HG03135 (cell line): ENCODE data around the gene MS4A4A.
A peak's percentile ranks its signal among the peaks of the same experiment; 100 is the strongest.
"Not testable (repeated sequence)": the region's sequence is repeated elsewhere in the genome, so short reads cannot be mapped to it uniquely, and the experiment has no call there.

Source experiments
- ATAC-seq: cut with Tn5 transposase; IDR thresholded peaks from one replicate; pipeline ENCODE4 v1.9.1; 2021; ENCODE audit warnings: mild to moderate bottlenecking, moderate library complexity; ENCODE audit not compliant: unreplicated experiment

Gene MS4A4A

DNA sequence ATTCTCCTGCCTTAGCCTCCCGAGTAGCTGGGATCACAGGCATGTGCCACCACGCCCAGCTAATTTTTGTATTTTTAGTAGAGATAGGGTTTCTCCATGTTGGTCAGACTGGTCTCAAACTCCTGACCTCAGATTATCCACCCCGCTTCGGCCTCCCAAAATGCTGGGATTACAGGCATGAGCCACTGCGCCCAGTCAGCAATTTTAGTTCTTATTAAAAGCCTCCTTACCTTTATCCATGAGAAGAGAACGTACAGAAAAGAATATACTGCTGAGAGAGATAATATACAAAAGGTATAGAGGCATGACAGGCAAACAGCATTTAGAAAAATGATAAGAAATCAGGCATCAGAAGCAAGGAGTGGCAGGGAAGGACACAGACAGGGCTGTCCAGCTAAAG lies 21.4 kb downstream of the MS4A4A start:
- not testable (repeated sequence) for ATAC-seq

GRCh38 chr11:60303661-60304060 lies 23.2 kb downstream of the MS4A4A start:
- no peak for ATAC-seq

DNA sequence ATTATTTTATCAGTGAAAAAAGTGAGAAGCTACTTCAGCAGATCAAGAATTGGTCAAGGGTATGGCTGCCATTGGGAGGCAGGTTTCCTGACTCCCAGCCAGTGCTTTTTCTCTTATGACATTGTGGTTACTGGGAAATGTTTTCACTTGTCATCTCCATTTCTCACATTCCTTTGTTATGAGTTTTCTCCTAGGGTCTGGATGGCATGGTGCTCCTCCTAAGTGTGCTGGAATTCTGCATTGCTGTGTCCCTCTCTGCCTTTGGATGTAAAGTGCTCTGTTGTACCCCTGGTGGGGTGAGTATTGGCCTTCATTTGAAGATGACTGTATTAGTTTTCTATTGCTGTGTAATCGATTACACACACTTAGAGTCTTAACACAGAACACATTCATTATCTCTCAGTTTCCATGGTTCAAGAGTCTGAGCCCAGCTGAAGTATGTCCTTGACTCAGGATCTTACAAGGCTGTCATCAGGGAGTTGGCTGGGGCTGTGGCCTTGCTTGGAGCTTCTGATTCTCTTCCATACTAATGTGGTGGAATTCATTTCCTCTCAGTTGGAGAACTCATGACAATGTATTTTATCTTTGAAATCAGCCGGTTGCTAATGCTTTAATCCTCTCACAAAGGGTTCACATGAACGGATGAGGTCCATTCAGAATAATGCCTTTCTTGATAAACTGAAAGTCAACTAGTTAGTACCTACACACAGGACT lies 25.6 kb downstream of the MS4A4A start:
- ATAC-seq: no peak

DNA sequence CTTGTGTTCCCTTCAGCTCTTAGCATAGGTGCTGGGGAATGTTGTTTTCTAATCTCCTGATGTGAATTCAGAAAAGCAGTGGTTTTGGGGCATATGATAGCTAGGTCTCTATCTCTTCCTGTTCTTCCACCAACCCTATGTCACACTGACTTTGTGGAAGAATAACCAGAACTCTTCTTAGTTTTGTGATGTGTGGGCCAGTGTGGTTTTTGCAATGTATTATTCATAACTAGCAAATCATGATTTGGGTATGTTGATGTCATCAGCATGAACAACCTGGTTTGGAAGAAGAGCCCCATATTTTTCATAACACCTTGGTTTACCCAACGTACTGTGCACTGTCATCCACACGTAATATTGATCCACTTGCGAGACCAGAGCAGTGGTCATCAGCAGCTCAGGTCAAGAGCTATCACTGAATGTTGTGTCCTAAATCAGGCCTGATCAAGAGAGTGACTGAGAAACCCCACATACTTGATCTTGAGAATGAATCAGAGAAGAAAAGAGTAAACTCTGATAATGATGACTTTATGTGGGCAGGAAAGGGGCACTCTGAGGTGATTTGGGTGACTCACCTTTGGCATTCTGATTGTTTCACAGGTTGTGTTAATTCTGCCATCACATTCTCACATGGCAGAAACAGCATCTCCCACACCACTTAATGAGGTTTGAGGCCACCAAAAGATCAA lies 27.2 kb downstream of the MS4A4A start:
- ATAC-seq: no peak

GRCh38 chr11:60310407-60310998 lies 30.0 kb downstream of the MS4A4A start:
- peak; percentile 60 for ATAC-seq

GRCh38 chr11:60314635-60315321 lies 34.3 kb downstream of the MS4A4A start:
- no peak for ATAC-seq

GRCh38 chr11:60315871-60316270 lies 35.4 kb downstream of the MS4A4A start:
- ATAC-seq: no peak

DNA sequence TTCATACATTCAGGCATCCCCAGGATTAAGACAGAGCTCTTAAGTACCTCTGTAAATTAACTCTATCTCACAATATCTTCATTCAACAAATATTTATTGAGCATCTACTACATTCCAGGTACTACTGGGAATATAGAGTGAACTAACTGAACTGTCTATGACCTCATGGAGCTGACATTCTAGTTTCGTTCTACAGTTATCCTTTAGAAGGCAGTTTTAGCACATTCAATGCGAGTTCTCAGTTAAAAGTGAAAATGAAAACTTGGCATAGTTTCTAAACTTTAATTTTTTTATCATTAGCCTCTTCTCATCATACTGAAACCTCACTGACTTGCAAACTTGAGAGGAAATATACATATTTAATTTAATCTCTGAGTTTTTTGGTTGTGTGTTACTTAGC lies 35.9 kb downstream of the MS4A4A start:
- no peak for ATAC-seq

GRCh38 chr11:60318726-60319125 lies 38.3 kb downstream of the MS4A4A start:
- no peak for ATAC-seq

- no peak for ATAC-seq
Observed at GRCh38 chr11:60321051-60321450, 40.6 kb downstream of the MS4A4A start.

- ATAC-seq: no peak
Observed at GRCh38 chr11:60326955-60327354, 46.5 kb downstream of the MS4A4A start, which contains the start of gene MS4A6E. Gene MS4A6E (plus strand): TSS chr11:60327255. CDS start chr11:60334896, 7,641 bp downstream.

DNA sequence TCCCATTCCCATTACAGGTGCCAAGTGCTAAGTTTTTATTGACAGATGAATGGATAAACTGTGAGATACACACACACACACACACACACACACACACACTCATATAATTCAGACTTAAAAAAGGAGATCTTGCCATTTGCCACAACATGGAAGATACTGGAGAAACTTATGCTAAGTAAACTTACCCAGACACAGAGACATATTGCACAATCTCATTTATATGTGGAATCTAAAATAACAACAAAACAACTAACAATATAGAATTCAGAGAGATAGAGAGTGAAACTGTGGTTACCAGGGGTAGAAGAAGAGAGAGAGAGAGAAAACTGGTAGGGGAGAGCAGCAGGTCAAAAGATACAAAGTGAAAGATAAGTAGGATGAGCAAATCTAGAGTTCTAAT lies 48.0 kb downstream of the MS4A4A start:
- ATAC-seq: no peak

- no peak for ATAC-seq
Observed at GRCh38 chr11:60332846-60333245, 52.4 kb downstream of the MS4A4A start.

GRCh38 chr11:60334005-60334620 lies 53.6 kb downstream of the MS4A4A start:
- no peak for ATAC-seq

DNA sequence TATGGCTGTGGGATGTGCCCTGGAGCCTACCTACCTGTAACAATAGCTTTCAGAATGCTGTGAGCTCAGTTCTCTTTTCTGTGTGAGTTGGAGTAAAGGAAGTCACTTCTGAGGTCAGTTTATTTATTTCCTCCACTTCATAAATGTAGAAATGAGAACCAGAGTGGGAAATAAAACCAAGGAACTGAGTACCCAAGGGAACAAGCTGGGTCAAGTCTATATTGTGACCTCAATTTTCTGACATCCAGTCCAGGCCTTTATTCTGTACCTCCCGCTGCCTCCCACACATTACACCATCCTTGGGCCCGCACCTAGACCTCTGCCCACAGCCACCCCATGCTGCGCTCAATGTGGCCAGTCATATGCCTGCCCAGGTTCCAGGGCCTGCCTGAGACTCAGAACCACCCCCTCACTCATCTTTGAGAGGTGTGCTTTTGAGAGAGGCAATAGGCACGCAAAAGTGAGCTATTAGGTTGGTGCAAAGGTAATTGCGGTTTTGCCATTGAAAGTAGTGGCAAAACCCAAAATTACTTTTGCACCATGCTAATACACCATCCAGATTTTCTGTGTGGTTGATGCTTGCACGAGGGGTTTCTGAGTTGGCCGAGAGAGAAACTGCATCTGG lies 56.4 kb downstream of the MS4A4A start:
- ATAC-seq: no peak

DNA sequence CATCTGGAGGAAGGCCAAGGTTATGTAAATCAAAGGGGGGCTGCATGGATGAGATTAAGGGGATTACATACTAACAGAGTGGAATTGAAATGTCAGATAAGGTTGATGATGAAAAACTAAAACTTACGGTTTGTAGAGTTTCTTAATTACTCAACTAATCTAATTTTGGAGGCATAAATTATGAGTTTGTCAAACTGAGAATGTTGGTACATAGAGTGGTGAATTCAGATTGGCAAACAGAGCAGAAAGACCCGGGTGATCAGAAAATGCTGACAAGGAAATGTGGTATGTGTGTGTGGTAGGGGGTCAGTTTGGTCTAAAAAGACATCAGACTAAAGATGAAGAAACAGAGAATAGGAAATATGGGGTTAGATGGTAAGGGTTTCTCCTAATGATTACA lies 57.6 kb downstream of the MS4A4A start:
- no peak for ATAC-seq

DNA sequence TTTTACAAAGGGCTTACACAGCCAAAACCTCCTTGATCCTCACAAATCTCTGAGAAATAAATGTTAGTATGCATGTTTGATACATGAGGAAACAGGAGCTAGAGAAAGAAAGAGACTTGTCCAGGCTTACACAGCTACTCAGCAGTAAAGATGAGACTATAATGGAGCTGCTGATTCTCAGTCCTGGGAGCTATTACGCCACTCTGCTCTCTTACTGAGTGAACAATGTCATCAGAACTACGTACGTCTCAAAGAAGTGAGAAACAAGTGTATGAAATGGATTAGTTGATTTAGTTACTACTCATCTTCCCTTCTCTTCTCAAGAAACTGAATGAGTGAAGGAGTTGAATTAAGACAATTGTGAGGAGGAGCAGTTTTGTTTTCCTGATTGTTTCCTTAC lies 58.9 kb downstream of the MS4A4A start:
- no peak for ATAC-seq

DNA sequence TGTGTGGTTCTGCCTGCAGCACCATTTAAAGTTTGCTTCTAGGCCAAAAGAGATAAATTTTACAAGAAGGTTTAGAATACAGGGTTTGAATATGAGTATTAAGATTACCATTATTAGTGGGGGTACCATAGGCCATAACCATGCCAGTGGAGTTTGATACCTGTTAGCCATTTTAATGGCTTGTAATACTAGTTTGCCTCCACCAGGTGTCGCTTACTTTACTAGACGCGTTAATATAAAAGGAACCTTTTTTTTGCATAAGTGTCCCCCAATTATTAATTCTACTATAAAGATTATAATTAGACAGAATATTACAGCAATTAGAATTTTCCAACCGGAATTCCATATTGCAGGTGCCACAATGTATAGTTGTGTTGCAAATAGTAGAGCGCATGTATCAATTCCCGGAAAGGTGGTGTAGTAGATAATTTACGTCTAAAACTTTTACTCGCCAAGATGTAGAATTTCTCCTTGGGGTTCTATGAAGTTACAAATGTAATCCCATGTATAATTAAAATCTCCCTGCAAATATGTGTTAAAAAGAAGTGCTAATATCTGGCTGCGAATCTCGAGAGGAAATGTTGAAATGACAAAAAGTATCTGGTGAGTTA lies 62.7 kb downstream of the MS4A4A start:
- no peak for ATAC-seq

- ATAC-seq: no peak
Observed at GRCh38 chr11:60344146-60344545, 63.7 kb downstream of the MS4A4A start.

GRCh38 chr11:60345489-60345888 lies 65.0 kb downstream of the MS4A4A start:
- no peak for ATAC-seq
